Osteoblast (primary cell): ENCODE results near the gene FXYD2. TPM values are rescaled to one million over a fixed set of nuclear protein-coding genes. Genes with fewer than 3 reads are reported as not detected.

Source experiments
- DNase-seq: peaks from one replicate; pipeline ENCODE4 v3.0.0; 2011; ENCODE audit warnings: low spot score, mixed read lengths; ENCODE audit not compliant: insufficient read length; ENCODE audit errors: missing footprints
- H2AFZ ChIP-seq: 2 replicates; pipeline ENCODE4 v1.6.0; 2011; ENCODE audit warnings: mild to moderate bottlenecking, low read length
- H3K27ac ChIP-seq: 2 replicates; pipeline ENCODE4 v1.5.1; 2011; ENCODE audit warnings: mild to moderate bottlenecking, low read depth, low read length, moderate library complexity
- H3K27me3 ChIP-seq: 2 replicates; pipeline ENCODE4 v1.6.0; 2012; ENCODE audit warnings: mild to moderate bottlenecking, control low read depth, inconsistent platforms, low read length, moderate library complexity; ENCODE audit not compliant: insufficient read depth
- H3K36me3 ChIP-seq: 2 replicates; pipeline ENCODE4 v1.5.1; 2011; ENCODE audit warnings: mild to moderate bottlenecking, low read length, control low read depth, moderate library complexity; ENCODE audit not compliant: insufficient read depth
- H3K4me1 ChIP-seq: 2 replicates; pipeline ENCODE4 v1.5.1; 2011; ENCODE audit warnings: mild to moderate bottlenecking, low read length, control low read depth, moderate library complexity; ENCODE audit not compliant: insufficient read depth
- H3K4me2 ChIP-seq: 2 replicates; pipeline ENCODE4 v1.6.0; 2011; ENCODE audit warnings: mild to moderate bottlenecking, low read length; ENCODE audit not compliant: insufficient read depth
- H3K4me3 ChIP-seq: fragments of 200-600 bp; sonication (generic); 3 replicates; pipeline ENCODE4 v1.5.1; 2012; ENCODE audit warnings: mild to moderate bottlenecking, low read length, inconsistent platforms; ENCODE audit not compliant: insufficient read depth
- H3K79me2 ChIP-seq: 2 replicates; pipeline ENCODE4 v1.6.0; 2012; ENCODE audit warnings: mild to moderate bottlenecking, low read length, control low read depth, inconsistent platforms; ENCODE audit not compliant: insufficient read depth
- H3K9me3 ChIP-seq: 2 replicates; pipeline ENCODE4 v1.5.1; 2011; ENCODE audit warnings: low read depth, low read length, control low read depth
- H4K20me1 ChIP-seq: 2 replicates; pipeline ENCODE4 v1.6.0; 2012; ENCODE audit warnings: mild to moderate bottlenecking, low read length, control low read depth; ENCODE audit not compliant: insufficient read depth
- CTCF ChIP-seq: IDR thresholded peaks from 2 replicates; pipeline ENCODE4 v1.5.1; 2011; ENCODE audit warnings: mild to moderate bottlenecking, low read depth, low read length, moderate library complexity; ENCODE audit errors: extremely low read depth
- total RNA-seq: library from RNA; depleted of rRNA; stranded (reverse); fragments of >200 nt; gene quantifications from 2 replicates; pipeline ENCODE4 v1.2.3, GENCODE V29; 2012

The FXYD2 gene
- total RNA-seq, 1 donor, result not detected

DNA sequence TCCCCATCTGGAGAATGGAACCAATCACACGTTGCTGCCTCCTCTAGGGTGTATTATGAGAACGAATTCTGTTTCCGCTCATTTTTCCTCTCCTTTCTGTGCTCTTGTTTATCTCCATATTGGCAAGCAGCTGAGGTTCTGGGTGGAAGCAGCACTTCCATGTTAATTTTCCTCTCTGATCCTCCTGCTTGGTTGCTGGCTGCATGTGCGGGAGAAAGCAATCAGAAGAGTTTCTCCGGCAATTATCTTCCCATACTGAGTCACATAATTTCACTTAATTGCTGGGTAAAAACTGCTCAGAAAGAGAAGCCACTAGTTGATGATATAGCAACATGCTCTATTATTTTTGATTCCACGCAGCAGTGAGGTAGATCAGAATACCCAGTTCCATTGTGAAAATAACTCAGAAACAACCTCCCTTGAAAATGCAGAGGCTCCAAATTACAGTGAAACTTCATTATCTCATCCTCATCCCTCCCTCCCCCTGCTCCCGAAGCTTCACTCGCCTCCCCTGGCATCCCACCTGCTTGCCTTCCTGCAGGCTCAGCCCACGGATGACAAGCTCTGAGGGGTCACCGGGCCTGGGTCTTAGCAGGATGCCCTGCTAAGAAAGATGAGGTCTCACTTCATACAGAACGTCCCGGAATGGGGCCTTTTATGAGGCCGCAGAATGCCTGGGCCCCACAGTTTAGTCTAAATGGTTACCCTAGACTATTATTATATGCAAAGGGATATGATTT, 31.5 kb upstream of the FXYD2 start:
- no peak overlapping the region for H3K4me2 ChIP-seq
- H3K27ac ChIP-seq, result no peak overlapping the region
- no peaks in the 10 kb centered on the region for H4K20me1 ChIP-seq
- no peaks in the 10 kb centered on the region for H3K79me2 ChIP-seq
- TF ChIP-seq CTCF, result no peak
- H3K4me1 ChIP-seq, result no peaks in the 10 kb centered on the region
- no peaks in the 10 kb centered on the region for H3K36me3 ChIP-seq
- no peak overlapping the region for H2AFZ ChIP-seq
- no peaks in the 10 kb centered on the region for H3K9me3 ChIP-seq
- H3K27me3 ChIP-seq, result no peaks in the 10 kb centered on the region
- H3K4me3 ChIP-seq, result no peak overlapping the region
- DNase-seq, result peak; percentile 13

GRCh38 chr11:117855186-117855845, 30.8 kb upstream of the FXYD2 start:
- H3K36me3 ChIP-seq, result no peaks in the 10 kb centered on the region
- TF ChIP-seq CTCF, result no peak
- H3K4me2 ChIP-seq, result no peak overlapping the region
- H3K27ac ChIP-seq, result no peak overlapping the region
- no peaks in the 10 kb centered on the region for H3K4me1 ChIP-seq
- H3K79me2 ChIP-seq, result no peaks in the 10 kb centered on the region
- no peak overlapping the region for H3K4me3 ChIP-seq
- no peaks in the 10 kb centered on the region for H3K9me3 ChIP-seq
- H3K27me3 ChIP-seq, result no peaks in the 10 kb centered on the region
- H4K20me1 ChIP-seq, result no peaks in the 10 kb centered on the region
- peak; percentile 29 for DNase-seq
- no peak overlapping the region for H2AFZ ChIP-seq

- no peaks in the 10 kb centered on the region for H3K4me1 ChIP-seq
Observed at GRCh38 chr11:117852309-117852708, 27.8 kb upstream of the FXYD2 start.

More at GRCh38 chr11:117852309-117852708, 27.8 kb upstream of the FXYD2 start:
- H3K4me3 ChIP-seq, result no peak overlapping the region
- H3K36me3 ChIP-seq, result no peaks in the 10 kb centered on the region
- H4K20me1 ChIP-seq, result no peaks in the 10 kb centered on the region
- no peaks in the 10 kb centered on the region for H3K27me3 ChIP-seq
- no peaks in the 10 kb centered on the region for H3K9me3 ChIP-seq
- H3K79me2 ChIP-seq, result no peaks in the 10 kb centered on the region
- DNase-seq, result no peak
- H2AFZ ChIP-seq, result no peak overlapping the region
- H3K27ac ChIP-seq, result no peak overlapping the region
- TF ChIP-seq CTCF, result no peak
- no peak overlapping the region for H3K4me2 ChIP-seq
